GM18526 (cell line): ENCODE measurements around the gene HEATR5A.

ENCODE experiments used
- POLR2A ChIP-seq: IDR thresholded peaks from 3 replicates; pipeline ENCODE4 v1.6.1; 2011; ENCODE audit not compliant: insufficient read length; ENCODE audit errors: extremely low read depth

Gene HEATR5A

DNA sequence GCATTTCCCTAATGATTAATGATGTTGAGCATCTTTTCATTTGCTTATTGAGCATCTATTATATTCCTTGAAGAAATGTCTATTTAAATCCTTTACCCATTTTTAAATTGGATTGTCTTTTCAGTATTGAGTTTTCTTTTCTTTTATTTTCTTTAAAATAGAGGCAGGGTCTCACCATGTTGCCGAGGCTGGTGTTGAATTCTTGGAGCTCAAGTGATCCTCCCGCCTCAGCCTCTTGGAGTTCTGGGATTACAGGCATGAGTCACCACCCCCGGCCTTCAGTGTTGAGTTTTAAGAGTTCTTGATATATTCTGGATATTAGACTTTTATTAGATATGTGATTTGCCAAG is 139.5 kb downstream of the HEATR5A start:
- TF ChIP-seq POLR2A, result no peak

- TF ChIP-seq POLR2A, result no peak
Observed at GRCh38 chr14:31280132-31280870, 140.0 kb downstream of the HEATR5A start.

DNA sequence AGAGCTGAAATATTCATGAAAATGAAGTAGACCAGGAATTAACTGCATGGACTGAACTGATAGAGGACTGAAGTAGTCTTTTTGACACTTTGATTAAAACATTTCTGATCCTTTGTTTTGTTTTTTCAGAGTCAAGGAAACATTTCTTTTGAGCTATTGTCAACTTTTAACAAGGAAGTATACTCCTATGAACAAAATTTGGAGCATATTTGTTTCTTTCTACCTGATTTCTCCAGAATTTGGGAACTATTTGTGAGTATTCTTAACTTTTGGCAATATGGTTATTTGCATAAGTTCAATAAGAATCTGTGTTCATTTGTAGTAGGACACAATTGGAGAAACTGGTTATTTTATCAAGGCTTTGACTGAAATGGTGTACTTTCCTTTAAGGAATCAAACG is 141.5 kb downstream of the HEATR5A start:
- TF ChIP-seq POLR2A, result no peak

GRCh38 chr14:31277085-31277484 is 143.3 kb downstream of the HEATR5A start:
- TF ChIP-seq POLR2A, result no peak

DNA sequence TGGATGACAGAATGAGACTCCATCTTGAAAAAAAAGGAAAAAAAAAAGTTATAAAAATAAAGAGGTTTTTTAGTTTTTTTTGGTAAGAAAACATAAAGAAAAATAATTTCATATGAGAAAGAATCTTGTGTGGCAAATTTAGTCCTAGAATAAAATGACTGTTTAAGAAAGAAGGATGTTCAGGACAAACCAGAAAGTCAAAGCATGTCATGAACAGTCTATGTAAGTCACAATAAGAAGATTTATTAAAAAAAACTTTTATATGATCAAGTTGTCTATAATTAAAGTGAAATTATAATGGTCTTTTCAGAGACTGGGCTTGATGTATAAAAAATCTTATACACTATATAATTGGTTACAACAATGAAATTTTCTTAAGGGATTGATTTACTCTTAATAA is 144.6 kb downstream of the HEATR5A start:
- TF ChIP-seq POLR2A, result no peak

- no peak for TF ChIP-seq POLR2A
Observed at GRCh38 chr14:31271648-31272047, 148.7 kb downstream of the HEATR5A start.

DNA sequence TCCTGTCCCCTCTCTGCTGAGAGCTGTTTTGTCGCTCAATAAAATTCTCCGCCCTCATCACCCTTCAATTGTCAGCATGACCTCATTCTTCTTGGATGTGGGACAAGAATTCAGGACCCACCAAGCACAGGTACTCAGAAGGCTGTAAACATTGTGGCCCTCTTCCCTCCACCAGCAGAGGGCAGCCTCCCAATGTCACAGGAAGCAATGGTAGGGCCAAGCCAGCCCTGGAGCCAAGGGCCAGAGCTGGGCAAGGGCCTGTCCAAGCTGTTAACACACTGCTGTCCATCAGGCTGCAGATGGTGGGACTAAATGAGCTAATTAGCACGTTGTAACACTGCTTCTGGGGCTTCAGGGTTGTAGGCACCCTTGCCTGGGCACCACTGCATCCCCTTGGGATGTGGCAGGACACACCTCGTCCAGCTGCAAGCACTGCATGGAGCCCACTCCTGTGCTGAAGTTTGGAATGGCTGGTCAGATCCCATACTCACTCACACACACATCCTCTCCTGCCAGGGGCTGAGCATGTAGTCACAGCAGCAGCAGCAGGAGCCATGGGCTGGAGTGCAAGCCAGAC is 150.1 kb downstream of the HEATR5A start:
- TF ChIP-seq POLR2A, result no peak

GRCh38 chr14:31269634-31270195 is 150.6 kb downstream of the HEATR5A start:
- TF ChIP-seq POLR2A, result no peak

DNA sequence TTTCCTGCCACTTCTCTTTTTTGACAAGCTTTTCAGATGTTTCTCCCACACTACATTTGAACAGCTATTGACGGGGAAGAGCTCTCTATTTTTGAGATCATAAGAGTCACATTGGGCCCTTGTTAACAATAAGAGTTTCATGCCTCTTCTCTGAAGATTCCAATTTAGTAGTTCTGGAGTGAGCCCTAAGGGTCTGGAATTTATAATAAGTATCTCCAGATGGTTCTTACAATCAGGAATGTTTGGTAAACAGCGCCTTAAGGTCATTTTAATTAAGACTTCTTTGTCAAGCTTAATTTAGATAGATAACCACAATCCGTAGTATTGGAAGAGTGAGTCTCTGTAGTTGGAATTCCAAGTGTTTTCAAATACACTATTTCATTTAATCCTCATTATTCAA is 152.1 kb downstream of the HEATR5A start:
- TF ChIP-seq POLR2A, result no peak

- TF ChIP-seq POLR2A, result no peak
Observed at GRCh38 chr14:31266437-31267331, 153.7 kb downstream of the HEATR5A start.

DNA sequence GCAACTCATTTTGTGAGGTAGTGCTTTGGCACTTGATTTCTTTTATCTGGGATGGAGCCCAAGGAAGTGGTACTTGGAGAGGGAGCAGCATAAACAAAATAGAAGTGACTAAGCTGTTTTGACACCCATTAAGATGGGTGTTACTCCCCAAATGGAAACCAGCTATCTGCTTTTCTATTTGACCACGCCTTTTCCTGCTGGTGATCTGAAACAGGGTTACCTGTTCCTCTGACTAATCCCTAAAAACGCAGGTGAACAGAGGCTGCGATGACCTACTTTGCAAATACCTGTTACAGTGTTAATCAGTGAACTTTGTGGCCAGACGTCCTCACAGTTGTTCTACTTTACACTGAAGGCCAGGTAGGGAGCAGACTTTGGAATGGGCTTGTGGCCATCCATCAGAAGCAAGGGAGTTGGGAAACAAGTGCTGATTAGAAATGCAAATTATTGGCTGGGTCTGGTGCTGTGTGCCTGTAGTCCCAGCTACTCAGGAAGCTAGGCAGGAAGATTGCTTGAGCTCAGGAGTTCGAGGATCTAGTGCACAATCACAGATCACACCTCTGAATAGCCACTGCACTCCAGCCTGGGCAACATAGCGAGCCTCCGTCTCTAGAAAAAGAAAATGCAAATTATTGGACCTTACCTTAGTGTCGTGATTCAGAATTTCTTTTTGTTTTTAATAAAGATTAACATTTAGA is 154.5 kb downstream of the HEATR5A start:
- TF ChIP-seq POLR2A, result no peak

GRCh38 chr14:31263485-31264133 is 156.7 kb downstream of the HEATR5A start:
- TF ChIP-seq POLR2A, result no peak

DNA sequence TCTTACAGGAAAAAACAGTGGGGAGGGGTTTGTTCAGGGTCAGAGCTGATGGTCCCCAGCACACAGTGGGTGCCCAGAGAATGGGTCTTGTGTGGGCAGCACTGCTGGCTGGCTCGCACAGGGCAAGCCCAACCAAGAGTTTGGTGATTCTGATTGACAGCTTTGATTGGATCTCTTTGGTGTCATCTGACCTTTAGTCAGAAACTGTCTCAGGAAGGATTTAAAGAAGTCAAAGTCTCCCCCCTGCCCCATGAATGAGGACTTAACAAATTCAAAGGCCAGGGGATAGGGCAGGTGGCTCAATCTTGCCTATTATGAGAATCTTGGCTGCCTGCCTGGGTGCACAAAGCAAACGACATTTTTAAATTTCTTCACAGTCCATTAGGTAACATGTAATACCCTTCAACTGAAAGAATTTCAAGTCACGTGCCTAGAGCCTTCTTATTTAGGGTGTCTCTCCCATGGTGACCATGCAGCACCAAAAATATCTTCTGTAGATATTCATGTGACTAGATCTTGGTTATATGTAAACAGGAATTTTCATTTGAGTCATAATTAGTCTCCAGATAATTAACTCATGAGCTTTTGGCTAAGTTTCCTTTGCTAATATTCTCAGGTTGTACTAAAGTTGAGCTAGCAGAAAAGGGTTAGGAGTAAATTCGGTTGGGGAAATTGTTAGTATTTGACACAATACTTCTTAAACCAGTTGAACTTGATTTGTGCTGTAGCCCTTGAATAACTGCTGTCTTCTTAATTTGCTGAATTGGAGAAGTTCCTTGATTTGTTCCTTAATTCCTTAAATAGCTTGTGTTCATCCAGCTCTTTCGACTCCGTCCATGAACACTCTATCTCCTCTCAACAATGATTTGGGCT is 158.3 kb downstream of the HEATR5A start:
- TF ChIP-seq POLR2A, result no peak

GRCh38 chr14:31261523-31261858 is 158.9 kb downstream of the HEATR5A start:
- no peak for TF ChIP-seq POLR2A
